HG03097 (cell line): ENCODE results near the gene AMH.

Experiments
- ATAC-seq: cut with Tn5 transposase; IDR thresholded peaks from one replicate; pipeline ENCODE4 v1.9.1; 2021; ENCODE audit not compliant: unreplicated experiment, low FRiP score

AMH gene

DNA sequence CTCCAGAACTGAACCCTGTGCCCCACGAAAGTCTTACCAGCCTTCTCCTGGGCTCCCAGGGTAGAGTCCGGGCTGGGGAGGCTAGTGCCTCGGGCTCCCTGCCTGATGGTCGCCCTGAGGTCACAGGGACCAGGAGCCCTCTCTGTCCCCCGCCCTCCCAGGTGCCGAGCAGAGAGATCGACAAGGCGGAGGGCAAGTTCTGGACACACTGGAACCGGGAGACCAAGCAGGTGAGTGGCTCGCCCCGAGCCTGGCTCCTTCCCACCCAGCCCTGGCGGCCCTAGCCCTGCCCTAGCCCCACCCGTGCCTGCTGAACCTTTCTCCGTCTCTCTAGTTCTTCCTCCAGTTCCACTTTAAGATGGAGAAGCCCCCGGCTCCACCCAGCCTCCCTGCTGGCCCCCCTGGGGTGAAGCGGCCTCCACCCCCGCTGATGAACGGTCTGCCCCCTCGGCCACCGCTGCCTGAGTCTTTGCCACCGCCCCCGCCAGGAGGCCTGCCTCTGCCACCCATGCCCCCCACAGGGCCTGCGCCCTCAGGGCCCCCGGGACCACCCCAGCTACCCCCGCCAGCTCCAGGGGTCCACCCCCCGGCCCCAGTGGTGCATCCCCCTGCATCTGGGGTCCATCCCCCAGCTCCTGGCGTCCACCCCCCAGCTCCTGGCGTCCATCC is 1.6 kb upstream of the AMH start:
- ATAC-seq: no peak

DNA sequence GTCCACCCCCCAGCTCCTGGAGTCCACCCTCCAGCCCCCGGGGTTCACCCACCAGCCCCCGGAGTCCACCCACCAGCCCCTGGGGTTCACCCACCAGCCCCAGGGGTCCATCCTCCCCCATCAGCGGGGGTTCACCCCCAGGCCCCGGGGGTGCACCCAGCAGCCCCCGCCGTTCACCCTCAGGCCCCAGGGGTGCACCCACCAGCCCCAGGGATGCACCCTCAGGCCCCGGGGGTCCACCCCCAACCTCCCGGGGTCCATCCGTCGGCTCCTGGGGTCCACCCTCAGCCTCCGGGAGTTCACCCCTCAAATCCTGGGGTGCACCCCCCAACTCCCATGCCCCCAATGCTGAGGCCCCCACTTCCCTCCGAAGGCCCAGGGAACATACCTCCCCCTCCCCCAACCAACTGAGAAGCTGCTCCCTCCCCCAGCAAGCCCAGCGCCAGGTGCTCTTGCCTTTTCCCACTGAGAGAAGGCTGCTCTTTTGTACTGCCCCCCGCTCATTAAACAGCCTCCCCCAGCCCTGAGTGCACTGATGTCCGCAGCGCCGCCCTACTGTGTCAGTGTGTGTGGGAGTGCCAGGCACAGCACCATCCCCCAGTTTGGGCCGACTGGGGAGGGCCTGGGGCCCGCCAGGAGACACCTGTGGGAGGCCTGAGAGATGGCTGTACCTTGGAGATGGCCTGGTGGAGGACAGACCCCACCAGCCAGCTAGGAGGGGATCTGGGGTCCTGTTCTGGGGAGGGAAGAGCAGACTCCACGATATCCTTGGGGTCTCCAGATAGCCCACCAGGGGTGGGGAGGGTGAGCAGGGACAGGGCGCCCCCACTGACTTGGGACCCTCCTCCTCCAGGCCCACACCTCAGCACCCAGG is 750 bp upstream of the AMH start:
- no peak for ATAC-seq

DNA sequence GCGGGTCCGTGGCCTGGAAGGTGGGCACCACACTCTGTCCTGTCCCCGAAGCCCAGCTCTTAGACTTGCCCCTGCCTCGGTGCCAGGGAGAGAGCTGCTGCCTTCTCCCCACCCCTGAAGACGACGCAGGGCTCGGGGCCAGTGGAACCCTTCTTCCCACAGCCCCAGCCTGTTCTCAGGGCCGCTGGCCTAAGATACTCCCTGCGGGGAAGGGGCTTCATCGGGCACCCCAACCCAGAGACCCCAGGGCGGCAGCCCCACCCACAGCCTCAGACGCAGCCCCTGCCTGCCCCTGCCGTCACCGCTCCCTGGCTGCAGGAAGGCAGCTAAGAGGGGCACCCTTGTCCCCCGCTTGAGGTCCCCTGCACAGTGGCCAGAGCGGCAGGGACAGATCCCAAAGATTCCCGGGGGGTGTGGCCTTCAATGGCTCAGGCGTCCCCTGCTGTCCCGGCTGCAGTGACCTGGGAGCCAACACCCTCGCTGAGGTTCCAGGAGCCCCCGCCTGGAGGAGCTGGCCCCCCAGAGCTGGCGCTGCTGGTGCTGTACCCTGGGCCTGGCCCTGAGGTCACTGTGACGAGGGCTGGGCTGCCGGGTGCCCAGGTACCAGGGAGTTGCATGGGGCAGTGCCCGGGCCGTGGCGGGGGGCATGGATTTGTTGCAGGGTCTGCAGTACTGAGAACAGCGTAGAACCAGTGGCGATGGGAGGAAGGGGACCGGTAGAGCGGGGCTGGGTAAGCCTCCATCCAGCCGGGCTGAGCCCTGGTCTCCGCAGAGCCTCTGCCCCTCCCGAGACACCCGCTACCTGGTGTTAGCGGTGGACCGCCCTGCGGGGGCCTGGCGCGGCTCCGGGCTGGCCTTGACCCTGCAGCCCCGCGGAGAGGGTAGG is 1.0 kb downstream of the AMH start:
- no peak for ATAC-seq

DNA sequence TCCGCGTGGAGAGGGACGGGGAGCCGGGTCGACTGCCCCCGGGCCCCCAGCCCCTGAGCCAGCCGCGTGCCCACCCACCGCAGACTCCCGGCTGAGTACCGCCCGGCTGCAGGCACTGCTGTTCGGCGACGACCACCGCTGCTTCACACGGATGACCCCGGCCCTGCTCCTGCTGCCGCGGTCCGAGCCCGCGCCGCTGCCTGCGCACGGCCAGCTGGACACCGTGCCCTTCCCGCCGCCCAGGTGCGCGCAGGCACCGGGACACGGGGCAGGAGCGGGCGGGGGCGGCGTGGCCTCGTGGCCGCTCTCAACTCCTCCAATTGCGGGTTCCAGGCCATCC is 1.6 kb downstream of the AMH start:
- ATAC-seq: no peak

DNA sequence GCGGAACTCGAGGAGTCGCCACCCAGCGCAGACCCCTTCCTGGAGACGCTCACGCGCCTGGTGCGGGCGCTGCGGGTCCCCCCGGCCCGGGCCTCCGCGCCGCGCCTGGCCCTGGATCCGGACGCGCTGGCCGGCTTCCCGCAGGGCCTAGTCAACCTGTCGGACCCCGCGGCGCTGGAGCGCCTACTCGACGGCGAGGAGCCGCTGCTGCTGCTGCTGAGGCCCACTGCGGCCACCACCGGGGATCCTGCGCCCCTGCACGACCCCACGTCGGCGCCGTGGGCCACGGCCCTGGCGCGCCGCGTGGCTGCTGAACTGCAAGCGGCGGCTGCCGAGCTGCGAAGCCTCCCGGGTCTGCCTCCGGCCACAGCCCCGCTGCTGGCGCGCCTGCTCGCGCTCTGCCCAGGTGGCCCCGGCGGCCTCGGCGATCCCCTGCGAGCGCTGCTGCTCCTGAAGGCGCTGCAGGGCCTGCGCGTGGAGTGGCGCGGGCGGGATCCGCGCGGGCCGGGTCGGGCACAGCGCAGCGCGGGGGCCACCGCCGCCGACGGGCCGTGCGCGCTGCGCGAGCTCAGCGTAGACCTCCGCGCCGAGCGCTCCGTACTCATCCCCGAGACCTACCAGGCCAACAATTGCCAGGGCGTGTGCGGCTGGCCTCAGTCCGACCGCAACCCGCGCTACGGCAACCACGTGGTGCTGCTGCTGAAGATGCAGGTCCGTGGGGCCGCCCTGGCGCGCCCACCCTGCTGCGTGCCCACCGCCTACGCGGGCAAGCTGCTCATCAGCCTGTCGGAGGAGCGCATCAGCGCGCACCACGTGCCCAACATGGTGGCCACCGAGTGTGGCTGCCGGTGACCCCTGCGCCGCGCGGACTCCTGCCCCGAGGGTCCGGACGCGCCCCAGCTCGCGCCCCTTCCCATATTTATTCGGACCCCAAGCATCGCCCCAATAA is 2.3 kb downstream of the AMH start:
- ATAC-seq: no peak

DNA sequence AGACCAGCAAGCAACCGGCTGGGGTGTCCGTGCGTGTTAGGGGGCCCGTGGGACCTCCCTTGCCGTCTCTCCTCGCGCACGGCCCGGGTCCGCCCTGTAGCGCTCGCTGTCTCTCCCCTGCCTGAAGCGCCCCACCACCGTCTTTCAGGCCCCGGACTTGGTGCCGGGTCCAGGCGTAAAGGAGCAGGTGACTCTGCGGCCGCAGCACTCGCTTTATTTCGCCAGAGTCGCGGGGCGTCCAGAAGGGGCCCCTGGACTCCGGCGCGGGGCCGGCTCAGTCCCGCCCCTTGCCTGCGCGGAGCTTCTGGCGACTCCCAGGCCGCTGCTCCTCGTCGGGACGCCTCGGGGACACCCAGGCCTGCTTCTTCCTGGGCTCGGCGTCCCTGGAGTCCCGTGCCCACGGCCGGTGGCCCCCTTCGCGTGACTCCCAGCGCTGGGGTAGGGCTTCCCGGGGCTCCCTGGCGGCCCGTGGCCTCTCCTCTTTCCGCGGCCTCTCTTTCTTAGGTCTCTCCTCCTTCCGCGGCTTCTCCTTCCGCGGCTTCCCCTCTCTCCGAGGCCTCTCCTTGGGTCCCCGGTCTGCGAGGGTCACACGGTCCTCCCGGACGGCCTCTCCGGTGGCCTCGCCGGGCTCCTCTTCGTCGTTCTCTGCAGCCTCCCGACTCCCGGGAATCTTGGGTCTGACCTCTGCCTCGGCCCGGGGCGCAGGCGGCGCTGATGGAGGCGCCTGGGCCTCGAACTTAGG is 3.1 kb downstream of the AMH start:
- no peak for ATAC-seq

DNA sequence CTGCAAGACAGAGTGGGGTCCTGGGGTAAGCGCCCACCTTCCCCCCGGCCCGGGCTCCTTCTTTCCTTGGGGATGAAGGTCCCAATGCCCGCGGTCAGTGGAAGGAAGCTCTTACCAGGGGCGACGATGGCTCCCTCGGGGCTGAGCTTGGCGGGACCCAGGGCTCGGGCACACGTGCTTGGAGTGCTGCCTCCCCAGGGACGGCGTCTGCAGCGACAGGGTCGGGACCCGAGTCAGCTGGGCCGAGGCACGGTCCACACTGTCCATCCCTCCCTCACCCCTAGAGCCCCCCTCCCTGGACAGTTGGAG is 3.6 kb downstream of the AMH start:
- ATAC-seq: no peak

DNA sequence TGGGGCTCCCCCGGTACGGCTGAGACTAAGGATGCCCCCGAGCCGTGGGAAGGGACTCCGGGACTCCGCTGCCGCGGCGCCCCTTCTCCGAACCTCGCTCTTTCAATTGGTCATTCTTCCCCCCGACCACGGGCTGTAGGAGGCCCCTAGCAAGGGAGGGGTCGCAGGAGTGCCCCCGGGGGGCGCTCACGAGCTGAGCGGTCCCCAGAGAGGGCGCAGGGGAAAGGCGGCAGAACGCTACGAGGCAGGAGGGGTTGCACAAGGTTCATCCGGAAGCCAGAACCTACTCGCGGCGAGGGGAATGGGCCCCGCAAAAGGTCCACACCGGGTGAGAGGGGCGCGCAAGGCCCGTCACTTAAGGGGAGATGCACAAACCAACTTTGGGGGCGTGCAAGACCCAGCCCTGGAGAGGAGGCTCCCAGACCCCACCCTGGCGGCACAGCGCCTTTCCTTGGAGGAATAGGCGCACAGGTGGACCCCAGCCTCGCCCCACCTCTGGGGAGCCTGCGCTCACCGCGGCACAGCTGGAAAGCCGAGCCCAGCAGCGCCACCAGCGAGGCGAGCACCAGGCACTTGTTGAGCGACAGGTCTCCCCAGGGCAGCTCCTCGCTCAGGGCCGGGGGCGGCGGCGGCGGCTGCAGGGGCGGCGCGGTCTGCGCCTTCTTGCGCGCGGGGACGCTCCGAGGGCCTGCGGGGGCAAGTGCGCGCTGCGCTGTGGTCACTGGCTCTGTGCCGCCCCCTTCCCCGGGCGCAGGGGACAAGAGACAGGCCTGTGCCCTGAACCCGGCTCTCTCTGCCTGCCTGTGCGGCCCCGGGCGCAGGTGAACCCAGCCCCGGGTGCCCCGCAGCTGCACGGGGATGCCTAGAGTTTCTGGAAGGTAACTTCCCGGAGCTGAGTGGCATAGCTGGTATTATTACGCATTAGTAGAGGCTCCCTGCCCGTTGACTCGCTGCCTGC is 4.3 kb downstream of the AMH start:
- ATAC-seq: no peak

DNA sequence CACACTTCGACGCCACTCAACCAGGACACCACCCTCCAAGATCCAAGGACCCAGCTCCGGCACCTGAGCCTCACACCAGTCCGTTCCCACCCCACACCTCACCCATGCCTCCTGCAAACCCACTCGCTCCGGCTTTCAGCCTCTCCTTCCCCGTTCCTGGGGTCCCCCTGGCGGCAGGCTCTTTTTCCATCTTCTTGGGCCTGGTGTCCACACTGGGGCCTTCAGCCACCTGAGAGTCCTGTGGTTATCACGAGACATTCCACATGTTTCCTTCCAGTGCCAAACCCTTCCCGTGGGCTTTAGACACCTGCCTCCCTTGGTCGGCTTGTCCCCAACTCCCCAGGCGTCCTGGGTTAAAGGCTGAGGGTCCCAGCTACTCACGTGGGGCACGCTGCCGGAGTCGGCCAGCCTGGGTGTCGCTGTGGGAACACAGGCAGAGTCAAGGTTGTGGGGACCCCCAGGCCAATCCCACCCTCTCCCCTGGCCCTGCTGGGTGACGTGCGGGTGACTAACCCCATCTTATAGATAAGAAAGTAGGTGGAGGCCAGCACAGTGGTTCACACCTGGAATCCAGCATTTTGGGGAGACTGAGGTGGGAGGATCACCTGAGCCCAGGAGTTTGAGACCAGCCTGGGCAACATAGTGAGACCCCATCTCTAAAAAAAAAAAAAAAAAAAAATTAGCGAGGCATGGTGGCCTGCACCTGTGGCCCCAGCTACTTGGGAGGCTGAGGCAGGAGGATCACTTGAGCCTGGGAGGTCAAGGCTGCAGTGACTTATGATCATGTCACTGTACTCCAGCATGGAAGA is 5.1 kb downstream of the AMH start:
- ATAC-seq: no peak

DNA sequence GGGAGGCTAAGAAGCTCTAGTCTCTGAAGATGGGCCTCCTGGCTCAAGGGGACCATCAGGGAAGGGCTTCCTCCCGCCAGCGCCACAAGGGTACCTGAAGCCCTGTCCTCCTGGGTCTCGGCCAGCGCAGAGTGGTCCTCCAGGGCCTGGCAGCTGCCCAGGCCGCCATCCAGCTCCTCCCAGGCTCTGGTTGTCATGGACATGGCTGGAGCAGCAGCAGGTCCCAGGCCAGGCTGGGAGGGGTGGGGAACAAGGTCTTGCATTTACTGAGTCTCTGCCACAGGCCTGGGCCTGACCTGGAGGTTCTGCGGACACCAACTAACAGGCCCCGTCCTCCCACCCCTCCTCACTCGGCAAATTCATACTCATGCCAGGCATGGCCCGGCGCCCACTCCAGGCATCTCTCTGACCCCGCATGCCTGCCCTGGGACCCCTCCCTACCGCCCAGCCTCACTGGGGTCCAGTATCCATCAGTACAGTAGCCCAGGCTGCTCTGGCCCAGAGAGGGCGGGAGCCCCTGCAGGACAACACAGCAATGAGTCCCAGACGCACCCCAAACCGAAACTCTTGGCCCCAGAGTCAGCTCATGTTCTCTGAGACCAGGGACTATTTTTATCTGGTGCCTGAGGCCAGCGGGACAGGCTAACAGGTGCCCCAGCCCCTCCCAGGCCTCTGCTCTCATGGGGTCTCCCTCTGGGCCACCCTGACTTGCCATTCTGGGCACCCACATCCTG is 6.2 kb downstream of the AMH start:
- no peak for ATAC-seq

DNA sequence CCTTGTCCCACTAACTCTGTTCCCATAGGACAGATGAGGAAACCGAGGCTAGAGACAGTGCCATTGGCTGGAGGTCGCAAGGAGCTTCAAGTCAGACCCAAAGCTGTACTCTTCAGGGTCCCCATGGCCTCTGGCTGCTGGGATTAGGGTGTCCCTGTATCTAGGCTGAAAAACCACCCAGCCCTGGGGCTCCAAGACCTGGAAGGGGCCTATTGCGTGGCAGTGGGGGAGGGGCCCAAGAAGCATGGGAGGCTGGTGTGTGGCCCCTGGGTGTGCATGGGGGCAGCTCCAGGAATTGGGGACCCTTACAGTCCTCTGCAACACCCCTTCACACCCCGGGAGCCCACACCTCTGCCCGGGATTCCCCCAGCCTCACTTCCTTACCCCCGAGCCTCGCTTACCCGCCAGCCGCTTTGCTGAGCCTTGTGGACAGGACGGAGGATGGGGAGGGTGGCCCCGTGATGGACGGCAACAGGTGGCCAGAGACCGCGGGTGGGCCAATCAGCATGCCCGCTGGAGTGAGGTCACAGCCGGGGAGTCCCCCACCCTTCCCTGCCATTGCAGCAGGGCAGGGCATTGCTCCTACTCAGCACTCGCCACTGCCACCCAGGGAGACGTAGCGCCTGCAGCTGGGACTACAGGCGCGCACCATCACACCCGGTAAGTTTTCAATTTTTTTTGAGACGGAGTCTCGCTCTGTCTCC is 7.0 kb downstream of the AMH start, which contains the start of gene JSRP1:
Gene JSRP1, minus strand, starts transcription at position 436 of the 704 bp plus-strand sequence. CDS start 1,103 bp downstream, outside the sequence.
- ATAC-seq: no peak

DNA sequence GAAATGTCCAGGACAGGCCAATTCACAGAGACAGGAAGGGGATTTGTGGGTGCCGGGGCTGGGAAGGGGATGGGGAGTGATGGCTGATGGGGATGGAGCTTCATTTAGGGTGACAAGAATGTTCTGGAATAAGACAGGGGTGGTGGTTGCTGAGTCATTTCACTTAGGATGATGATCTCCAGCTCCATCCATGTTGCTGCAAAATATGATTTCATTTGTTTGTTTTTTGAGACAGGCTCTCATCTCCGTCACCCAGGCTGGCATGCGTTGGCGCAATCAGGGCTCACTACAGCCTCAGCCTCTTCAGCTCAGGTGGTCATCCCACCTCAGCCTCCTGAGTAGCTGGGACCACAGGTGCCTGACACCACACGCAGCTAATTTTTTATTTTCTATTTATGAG is 10.2 kb downstream of the AMH start:
- no peak for ATAC-seq

DNA sequence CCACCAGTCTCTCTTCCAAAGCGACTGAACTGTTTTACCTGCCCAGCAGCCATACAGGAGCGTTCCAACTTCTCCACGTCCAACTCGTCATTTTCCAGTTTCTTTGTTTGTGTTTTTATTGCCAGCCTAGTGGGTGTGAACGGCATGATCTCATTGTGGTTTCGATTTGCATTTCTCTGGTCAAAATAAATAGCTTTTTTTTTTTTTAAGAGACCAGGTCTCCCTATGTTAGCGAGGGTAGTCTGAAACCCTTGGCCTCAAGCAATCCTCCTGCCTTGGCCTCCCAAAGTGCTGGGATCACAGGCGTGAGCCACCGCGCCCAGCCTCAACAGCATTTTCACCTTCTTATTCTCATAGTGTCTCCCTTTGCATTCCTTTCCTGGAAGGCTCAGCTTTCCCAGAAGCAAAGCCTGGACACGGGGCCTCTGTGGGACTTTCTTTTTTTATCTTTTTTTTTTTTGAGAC is 11.2 kb downstream of the AMH start:
- ATAC-seq: no peak

DNA sequence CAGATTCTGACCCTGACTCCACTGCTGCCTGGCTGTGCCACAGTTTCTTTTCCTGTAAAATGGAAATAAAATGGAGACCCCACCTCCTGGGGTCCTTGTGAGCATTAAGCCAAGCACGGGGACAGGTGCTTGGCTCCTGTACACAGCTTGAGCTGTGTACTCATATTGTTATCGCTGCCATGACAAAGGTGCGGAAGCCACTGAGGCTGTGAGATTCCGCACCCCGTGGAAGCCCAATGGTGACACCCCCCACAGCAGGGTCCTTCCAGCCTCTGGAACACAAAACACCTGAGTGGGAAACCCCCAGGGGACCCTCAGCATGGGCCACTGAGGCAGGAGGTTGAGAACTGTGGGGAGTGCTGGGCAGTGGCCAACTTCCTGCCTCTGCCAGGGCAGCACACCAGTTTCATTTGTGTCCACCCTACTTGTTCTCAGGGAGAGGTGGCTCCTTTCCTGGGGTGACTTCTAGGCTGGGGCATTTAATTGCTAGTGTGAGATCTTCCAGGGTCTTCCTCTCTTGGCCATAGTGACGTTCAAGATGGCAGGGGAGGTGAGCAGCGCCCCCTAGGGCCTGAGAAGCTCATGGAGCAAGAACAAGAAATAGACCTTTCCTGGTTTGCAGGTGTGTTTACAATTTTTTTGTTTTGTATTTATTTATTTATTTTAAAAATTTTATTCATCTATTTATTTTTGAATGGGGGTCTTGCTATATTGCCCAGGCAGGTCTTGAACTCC is 12.5 kb downstream of the AMH start:
- ATAC-seq: no peak

DNA sequence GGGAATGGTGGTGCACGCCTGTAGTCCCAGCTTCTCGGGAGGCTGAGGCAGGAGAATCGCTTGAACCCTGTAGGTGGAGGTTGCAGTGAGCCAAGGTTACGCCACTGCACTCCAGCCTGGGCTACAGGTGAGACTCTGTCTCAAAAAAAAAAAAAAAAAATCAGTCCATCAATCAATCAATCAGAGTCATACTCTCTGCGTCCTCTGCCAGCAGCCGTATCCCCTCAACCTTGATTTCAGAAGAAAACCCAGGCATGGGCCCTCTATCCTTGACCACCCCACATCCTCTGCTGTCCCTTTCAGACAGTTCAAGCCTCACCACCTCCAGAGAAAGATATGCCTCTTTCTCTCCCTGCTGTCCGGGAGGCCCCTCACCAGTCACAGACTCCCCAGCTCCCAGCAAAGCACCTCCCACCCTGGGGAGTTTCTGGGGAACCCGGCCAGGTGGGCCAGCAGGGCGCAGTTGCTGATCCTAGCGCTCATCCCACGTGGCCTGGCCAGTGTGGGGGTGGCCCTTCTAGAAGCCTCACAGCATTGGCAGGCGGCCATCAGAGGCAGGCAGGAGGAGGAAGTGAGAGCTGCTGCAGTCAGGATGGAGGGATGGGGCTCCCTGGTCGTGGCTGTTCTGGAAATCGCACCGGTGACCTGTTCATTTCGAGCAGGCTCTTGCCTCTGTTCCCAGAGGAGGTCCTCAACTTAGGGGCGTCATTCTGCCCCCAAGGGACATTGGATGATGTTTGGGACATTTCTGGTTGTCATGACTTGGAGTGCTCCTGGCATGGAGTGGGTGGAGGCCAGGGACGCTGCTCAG is 17.3 kb downstream of the AMH start:
- no peak for ATAC-seq
